SJCRH30 (cell line): Measurements from ENCODE around the gene FNBP1. TPM values are rescaled to one million over a fixed set of nuclear protein-coding genes. Genes with fewer than 3 reads are reported as not detected.
"Not testable (repeated sequence)": the region's sequence is repeated elsewhere in the genome, so short reads cannot be mapped to it uniquely, and the experiment has no call there.

Source experiments
- DNase-seq, 2 experiments: peaks; one replicate each; pipeline ENCODE4 v3.0.0-alpha.2; 2015 to 2020
- H3K27ac ChIP-seq: fragments of 250-450 bp; sonication (Bioruptor Pico); 2 replicates; pipeline ENCODE4 v1.5.1; 2020; ENCODE audit warnings: mild to moderate bottlenecking, moderate library complexity
- H3K27me3 ChIP-seq: fragments of 250-450 bp; sonication (Bioruptor Pico); 2 replicates; pipeline ENCODE4 v1.5.1; 2020; ENCODE audit warnings: mild to moderate bottlenecking, moderate library complexity
- H3K36me3 ChIP-seq: fragments of 250-450 bp; sonication (Bioruptor Pico); 2 replicates; pipeline ENCODE4 v1.5.1; 2020; ENCODE audit warnings: mild to moderate bottlenecking, moderate library complexity
- H3K4me1 ChIP-seq: fragments of 250-450 bp; sonication (Bioruptor Pico); 2 replicates; pipeline ENCODE4 v1.5.1; 2020; ENCODE audit warnings: mild to moderate bottlenecking, moderate library complexity
- H3K4me3 ChIP-seq: fragments of 250-450 bp; sonication (Bioruptor Pico); 2 replicates; pipeline ENCODE4 v1.5.1; 2020; ENCODE audit warnings: mild to moderate bottlenecking, moderate library complexity
- H3K9me3 ChIP-seq: fragments of 250-450 bp; sonication (Bioruptor Pico); replicated peaks from 2 replicates; pipeline ENCODE4 v1.5.1; 2020; ENCODE audit warnings: mild to moderate bottlenecking, moderate library complexity
- total RNA-seq: library from RNA; depleted of rRNA; stranded (reverse); fragments of >200 nt; shearing (Covaris generic); gene quantifications from 2 replicates; pipeline ENCODE4 v1.2.3, GENCODE V29; 2014

Gene FNBP1
- total RNA-seq, 1 experiment from 2014 or later: 56.9 TPM

- DNase-seq: peak; percentile 40 to 50
- not testable (repeated sequence) for H3K9me3 ChIP-seq, H3K4me1 ChIP-seq, H3K36me3 ChIP-seq, H3K27me3 ChIP-seq, H3K4me3 ChIP-seq
- H3K27ac ChIP-seq: peak overlapping the region; percentile 9; the same call in 1 of the 2 replicates
Measured at GRCh38 chr9:129948626-129949025, 94.4 kb downstream of the FNBP1 start.

- no peak overlapping the region for H3K4me3 ChIP-seq
- no peaks in the 10 kb centered on the region for H3K27me3 ChIP-seq
- DNase-seq: no peak
Measured at GRCh38 chr9:129946246-129946995, 96.6 kb downstream of the FNBP1 start.

GRCh38 chr9:129945314-129945713 lies 97.7 kb downstream of the FNBP1 start:
- H3K36me3 ChIP-seq: no peaks in the 10 kb centered on the region
- no peak overlapping the region for H3K27ac ChIP-seq
- peaks cover 8% of the 10 kb centered on the region for H3K4me1 ChIP-seq

More at GRCh38 chr9:129946246-129946995, 96.6 kb downstream of the FNBP1 start:
- peaks cover 9% of the 10 kb centered on the region; the same call in 1 of the 2 replicates for H3K9me3 ChIP-seq
- peaks cover 8% of the 10 kb centered on the region for H3K4me1 ChIP-seq
- H3K27ac ChIP-seq: no peak overlapping the region
- no peaks in the 10 kb centered on the region; the same call in 1 of the 2 replicates for H3K36me3 ChIP-seq

GRCh38 chr9:129944506-129945116 lies 98.4 kb downstream of the FNBP1 start:
- H3K4me3 ChIP-seq: no peak overlapping the region
- H3K9me3 ChIP-seq: peaks cover 9% of the 10 kb centered on the region; the same call in 1 of the 2 replicates
- no peak for DNase-seq
- H3K27me3 ChIP-seq: no peaks in the 10 kb centered on the region
- no peaks in the 10 kb centered on the region for H3K36me3 ChIP-seq
- peaks cover 8% of the 10 kb centered on the region for H3K4me1 ChIP-seq
- no peak overlapping the region for H3K27ac ChIP-seq

More at GRCh38 chr9:129945314-129945713, 97.7 kb downstream of the FNBP1 start:
- Histone ChIP-seq H3K4me3 (no peak overlapping the region), H3K9me3 (peaks cover 9% of the 10 kb centered on the region; the same call in 1 of the 2 replicates), H3K27me3 (no peaks in the 10 kb centered on the region)
- DNase-seq: no peak

- Histone ChIP-seq H3K9me3 (peaks cover 9% of the 10 kb centered on the region; the same call in 1 of the 2 replicates), H3K36me3 (no peaks in the 10 kb centered on the region), H3K27me3 (no peaks in the 10 kb centered on the region), H3K27ac (no peak overlapping the region), H3K4me3 (no peak overlapping the region), H3K4me1 (peaks cover 7% of the 10 kb centered on the region)
- no peak for DNase-seq
Measured at GRCh38 chr9:129939431-129939830, 103.6 kb downstream of the FNBP1 start.

- no peaks in the 10 kb centered on the region for H3K27me3 ChIP-seq
- H3K36me3 ChIP-seq: no peaks in the 10 kb centered on the region
- no peak overlapping the region for H3K4me3 ChIP-seq
- peaks cover 9% of the 10 kb centered on the region; the same call in 1 of the 2 replicates for H3K9me3 ChIP-seq
- no peak for DNase-seq
- no peak overlapping the region for H3K27ac ChIP-seq
- peaks cover 15% of the 10 kb centered on the region for H3K4me1 ChIP-seq
Measured at GRCh38 chr9:129938291-129938979, 104.6 kb downstream of the FNBP1 start.

GRCh38 chr9:129937879-129938278 lies 105.1 kb downstream of the FNBP1 start:
- DNase-seq, H3K4me3 ChIP-seq, H3K27me3 ChIP-seq, H3K27ac ChIP-seq, H3K9me3 ChIP-seq, H3K36me3 ChIP-seq: not testable (repeated sequence)
- H3K4me1 ChIP-seq: peaks cover 20% of the 10 kb centered on the region

GRCh38 chr9:129936222-129936621 lies 106.8 kb downstream of the FNBP1 start:
- H3K27ac ChIP-seq: no peak overlapping the region
- DNase-seq: peak; percentile 15 to 23
- no peak overlapping the region for H3K4me3 ChIP-seq
- H3K4me1 ChIP-seq: peaks cover 31% of the 10 kb centered on the region
- no peaks in the 10 kb centered on the region; the same call in 1 of the 2 replicates for H3K9me3 ChIP-seq
- H3K36me3 ChIP-seq: no peaks in the 10 kb centered on the region
- no peaks in the 10 kb centered on the region for H3K27me3 ChIP-seq

- Histone ChIP-seq H3K4me3 (no peak overlapping the region), H3K9me3 (no peaks in the 10 kb centered on the region), H3K4me1 (peaks cover 31% of the 10 kb centered on the region), H3K36me3 (no peaks in the 10 kb centered on the region), H3K27me3 (no peaks in the 10 kb centered on the region), H3K27ac (no peak overlapping the region)
- DNase-seq: no peak
Measured at GRCh38 chr9:129934780-129935179, 108.2 kb downstream of the FNBP1 start.

- no peaks in the 10 kb centered on the region for H3K27me3 ChIP-seq
- H3K27ac ChIP-seq: no peak overlapping the region
- DNase-seq: no peak
- peaks cover 31% of the 10 kb centered on the region for H3K4me1 ChIP-seq
- H3K36me3 ChIP-seq: no peaks in the 10 kb centered on the region
- no peak overlapping the region for H3K4me3 ChIP-seq
- H3K9me3 ChIP-seq: no peaks in the 10 kb centered on the region
Measured at GRCh38 chr9:129934041-129934591, 108.9 kb downstream of the FNBP1 start.

- H3K9me3 ChIP-seq: no peaks in the 10 kb centered on the region
- H3K4me3 ChIP-seq: no peak overlapping the region
- no peaks in the 10 kb centered on the region for H3K27me3 ChIP-seq
- H3K4me1 ChIP-seq: peaks cover 31% of the 10 kb centered on the region
- DNase-seq: peak in 1 of 2 experiments; percentile 23
- H3K36me3 ChIP-seq: no peaks in the 10 kb centered on the region
- peak overlapping the region; percentile 62 for H3K27ac ChIP-seq
Measured at GRCh38 chr9:129933185-129934040, 109.6 kb downstream of the FNBP1 start.

GRCh38 chr9:129932303-129933151 lies 110.5 kb downstream of the FNBP1 start:
- H3K9me3 ChIP-seq: no peaks in the 10 kb centered on the region
- DNase-seq: peak; percentile 77 to 87
- H3K27ac ChIP-seq: peak overlapping the region; percentile 62
- H3K27me3 ChIP-seq: no peaks in the 10 kb centered on the region
- no peaks in the 10 kb centered on the region for H3K36me3 ChIP-seq
- peak overlapping the region; percentile 14 for H3K4me3 ChIP-seq
- peaks cover 31% of the 10 kb centered on the region for H3K4me1 ChIP-seq

- no peak for DNase-seq
- H3K9me3 ChIP-seq: no peaks in the 10 kb centered on the region
- H3K36me3 ChIP-seq: peaks cover 10% of the 10 kb centered on the region
- H3K4me1 ChIP-seq: peaks cover 26% of the 10 kb centered on the region
- H3K27me3 ChIP-seq: no peaks in the 10 kb centered on the region
- no peak overlapping the region for H3K27ac ChIP-seq
- no peak overlapping the region for H3K4me3 ChIP-seq
Measured at GRCh38 chr9:129930743-129931142, 112.2 kb downstream of the FNBP1 start.
